SIG-M5 treated with dmso at 0.1 percent for 504 hours (cell line): Measurements from ENCODE around the gene SRBD1.

Source experiments
- DNase-seq: peaks from one replicate; lab custom pipeline; 2025; ENCODE audit not compliant: unreplicated experiment; lab: John Stamatoyannopoulos, UW

The SRBD1 gene

GRCh38 chr2:45388541-45389100 is 222.4 kb downstream of the SRBD1 start:
- DNase-seq = no peak

- no peak for DNase-seq
These were observed 228.3 kb downstream of the SRBD1 start for GRCh38 chr2:45382744-45383143.

DNA sequence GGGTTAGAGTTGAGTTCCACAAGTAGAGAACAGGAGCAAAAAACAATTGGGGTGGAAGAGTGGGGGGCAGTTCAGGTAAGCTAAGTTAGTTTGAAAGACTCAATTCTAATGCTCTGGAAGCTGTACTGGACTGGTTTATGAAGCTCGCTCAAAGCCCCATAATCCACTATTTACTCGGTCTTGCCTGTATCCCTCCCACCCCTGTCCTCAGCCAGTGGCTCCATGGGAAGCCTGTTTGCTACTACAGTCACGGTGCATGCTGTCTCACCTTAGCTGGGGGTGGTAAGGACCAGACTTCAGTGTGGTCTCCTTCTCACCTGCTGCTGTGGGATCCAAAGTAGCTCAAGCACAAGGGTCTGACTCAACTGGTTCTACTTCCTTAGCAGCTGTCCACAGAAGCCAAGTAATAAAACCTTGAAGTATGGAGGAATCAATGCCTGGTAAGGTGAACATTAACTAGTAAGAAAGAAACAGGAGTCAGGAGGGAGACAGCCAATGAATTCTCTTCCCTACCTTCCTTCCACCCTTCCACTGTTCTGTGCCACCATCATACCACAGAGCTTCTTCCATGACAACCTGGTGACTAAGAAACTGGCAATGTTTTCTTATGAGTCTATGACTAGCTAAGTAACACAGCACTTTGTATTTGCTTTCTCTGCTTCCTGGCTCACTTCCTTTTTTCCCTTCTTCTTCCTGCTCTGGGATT is 230.8 kb downstream of the SRBD1 start:
- DNase-seq = peak; percentile 14

GRCh38 chr2:45379399-45380087 is 231.5 kb downstream of the SRBD1 start:
- no peak for DNase-seq

- no peak for DNase-seq
These were observed 237.5 kb downstream of the SRBD1 start for GRCh38 chr2:45373534-45373933.

- DNase-seq = no peak
These were observed 240.7 kb downstream of the SRBD1 start for GRCh38 chr2:45370369-45370768.

DNA sequence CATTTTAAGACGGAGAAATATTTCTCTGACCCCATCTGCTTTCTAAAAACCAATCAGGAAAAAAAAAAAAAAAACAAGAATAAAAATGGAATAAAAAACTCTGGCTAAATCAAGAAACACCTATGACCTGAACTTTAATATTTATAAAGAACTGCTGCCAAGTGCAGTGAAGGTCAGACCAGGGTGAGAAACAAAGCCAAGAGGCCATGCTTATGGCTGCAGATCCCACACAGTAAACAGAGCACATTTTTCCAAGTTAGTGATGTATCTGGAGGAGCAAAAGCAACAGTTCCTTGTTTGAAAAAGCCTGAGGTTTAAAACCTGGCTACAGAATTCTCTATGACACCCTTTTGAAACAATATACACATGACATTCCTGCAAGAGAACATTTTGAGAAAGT is 242.3 kb downstream of the SRBD1 start:
- DNase-seq = no peak

- DNase-seq = no peak
These were observed 249.4 kb downstream of the SRBD1 start for GRCh38 chr2:45361666-45362065.

- no peak for DNase-seq
These were observed 256.3 kb downstream of the SRBD1 start for GRCh38 chr2:45354776-45355175.

GRCh38 chr2:45353879-45354278 is 257.2 kb downstream of the SRBD1 start:
- no peak for DNase-seq

DNA sequence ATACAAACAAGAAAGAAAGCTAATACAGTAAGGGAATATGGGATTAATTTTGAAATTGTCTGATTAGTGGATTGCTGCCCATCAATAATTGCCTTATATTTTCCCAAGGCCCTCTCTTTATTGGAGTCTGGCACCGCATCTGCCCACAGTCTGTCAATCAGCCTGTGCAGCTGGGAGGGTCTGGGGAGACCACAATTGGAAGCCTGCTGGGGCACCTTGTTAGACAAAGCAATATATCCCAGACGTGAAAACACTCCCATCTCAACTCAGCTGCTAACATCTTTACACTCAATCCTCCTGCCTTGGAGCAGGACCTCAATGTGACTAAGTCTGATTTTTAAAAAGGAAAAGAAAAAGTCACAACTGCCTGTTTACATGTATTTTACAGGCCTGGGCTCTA is 258.6 kb downstream of the SRBD1 start:
- no peak for DNase-seq

DNA sequence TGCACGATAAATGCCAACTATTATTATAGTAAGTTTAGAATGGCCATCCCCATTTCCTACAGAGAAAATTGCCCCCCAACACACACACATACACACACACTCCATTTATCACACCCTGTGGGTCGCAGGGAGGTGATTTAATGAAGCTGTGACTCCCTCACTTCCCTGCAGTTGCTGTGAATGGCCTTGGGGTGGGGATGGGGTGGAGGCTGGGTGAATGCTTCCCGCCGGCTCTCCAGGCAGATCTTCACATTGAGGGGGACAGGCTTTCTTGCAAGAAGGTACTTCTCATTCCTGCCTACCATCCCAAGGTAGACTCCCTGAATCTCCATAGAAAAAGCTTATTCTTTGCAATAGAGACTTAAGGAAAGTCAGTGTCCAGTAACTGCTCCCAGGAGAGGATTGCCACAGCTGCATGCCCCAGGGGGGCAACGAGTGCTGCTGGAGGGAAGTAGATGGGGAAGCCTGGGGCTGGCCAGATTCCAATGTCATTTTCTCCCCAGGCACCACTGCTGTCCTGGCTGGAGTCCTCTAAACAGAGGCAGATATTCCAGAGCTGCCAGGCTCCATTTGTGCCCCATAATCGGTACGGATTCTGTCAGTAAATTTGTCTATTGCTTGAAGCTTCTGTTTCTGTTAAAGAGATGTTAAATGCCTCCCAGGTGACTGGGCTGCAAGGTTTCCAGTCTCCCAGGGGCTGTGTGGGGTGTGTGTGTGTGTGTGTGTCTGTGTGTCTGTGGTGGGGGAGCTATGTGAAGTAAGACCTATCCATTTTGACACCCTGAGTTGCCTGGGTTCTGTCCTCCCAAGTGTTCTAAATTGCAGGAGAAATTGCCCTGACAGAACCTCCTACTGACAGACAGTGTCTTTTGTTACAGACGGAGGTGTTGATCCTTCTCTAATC is 265.5 kb downstream of the SRBD1 start:
- no peak for DNase-seq

DNA sequence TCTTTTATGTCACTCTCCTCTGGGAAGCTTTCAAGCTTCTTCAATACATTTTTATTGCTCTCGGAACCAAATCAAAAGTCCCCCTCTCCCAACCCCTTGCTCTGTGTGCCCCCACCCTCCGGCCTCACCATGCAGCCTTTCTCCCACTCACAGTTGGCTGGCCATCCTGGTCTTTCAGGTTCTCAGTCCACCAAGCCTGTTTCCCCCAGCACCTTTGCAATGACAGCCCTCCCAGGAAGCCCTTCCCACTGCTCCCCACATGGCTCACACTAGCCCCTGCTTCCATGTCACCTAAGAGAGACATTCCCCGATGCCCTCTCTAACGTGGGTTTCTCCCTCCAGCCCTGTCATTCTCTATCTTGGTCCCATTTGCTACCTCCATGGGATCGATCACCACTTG is 266.6 kb downstream of the SRBD1 start:
- no peak for DNase-seq

GRCh38 chr2:45344071-45344470 is 267.0 kb downstream of the SRBD1 start:
- DNase-seq = no peak

DNA sequence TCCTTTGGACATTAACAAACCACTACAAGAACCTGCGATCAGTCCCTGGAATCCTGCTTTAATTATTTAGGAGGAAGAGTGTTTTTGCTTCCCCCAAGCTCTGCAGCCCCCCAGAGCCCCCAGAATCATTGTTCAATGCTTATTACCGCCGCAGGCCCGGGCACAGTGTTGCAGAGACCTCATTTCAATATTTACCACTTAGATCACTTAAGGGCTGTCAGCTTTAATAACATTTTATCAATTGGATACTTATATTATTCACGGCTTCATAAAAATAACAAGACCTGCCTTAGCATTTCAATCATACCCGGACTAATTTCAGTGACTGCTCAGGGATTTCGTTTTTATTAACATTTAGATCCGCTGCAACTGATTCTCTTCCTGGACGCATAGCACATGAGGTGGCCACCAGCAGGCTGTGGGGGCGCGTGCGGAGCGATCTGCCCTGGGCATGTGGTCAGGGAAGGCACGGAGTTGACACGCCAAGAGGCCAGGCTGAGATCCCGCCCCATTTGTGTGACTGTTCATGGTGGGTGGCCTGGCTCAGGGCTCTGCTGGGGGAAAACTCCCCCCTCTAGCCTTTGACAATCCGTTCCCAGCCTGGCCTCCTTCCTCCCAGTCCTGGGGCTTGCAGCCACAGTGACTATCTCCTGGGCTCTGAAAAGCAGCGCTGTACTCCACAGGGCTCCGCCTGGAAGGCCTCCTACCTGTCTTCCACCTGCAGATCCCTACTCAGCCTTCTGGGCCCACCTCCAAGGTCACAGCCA is 267.6 kb downstream of the SRBD1 start:
- no peak for DNase-seq

- no peak for DNase-seq
These were observed 270.7 kb downstream of the SRBD1 start for GRCh38 chr2:45340318-45340717.

DNA sequence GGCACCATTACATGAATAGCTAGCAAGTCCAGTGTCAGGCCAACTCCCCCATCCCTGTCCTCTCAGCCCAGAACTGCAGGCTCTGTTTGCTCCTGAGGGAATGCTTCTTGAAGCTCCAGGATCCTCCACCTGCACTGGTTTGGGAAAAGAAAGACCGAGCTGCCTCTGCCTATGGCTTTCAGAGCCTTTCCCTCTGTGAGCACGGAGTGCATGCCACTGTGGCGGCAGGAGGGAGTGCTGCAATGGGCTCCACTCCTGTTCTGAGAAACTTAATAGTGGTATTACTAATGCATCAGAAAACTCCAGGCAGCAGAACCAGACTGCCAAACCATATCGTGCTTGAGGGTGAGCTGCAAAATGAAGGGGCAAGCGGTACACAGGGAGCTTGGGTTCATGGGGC is 271.8 kb downstream of the SRBD1 start:
- DNase-seq = no peak
